Right lobe of liver (tissue), 6 donors: ENCODE measurements around the gene GKN2. TPM values are rescaled to one million over a fixed set of nuclear protein-coding genes. Genes with fewer than 3 reads are reported as not detected.

Experiments
- ATAC-seq, 4 donors: fragments of 200-7000 bp; cut with Tn5 transposase; one replicate each; pipeline ENCODE4 v1.9.1; 2020; ENCODE audit warnings: mild to moderate bottlenecking in 4 of 4, moderate library complexity in 4 of 4
- DNase-seq, 3 donors: peaks; one replicate each; pipeline ENCODE4 v3.0.0-alpha.2; 2020
- H3K27ac ChIP-seq, 3 donors: fragments of 200-600 bp; one replicate each; pipeline ENCODE4 v1.8.0; 2022
- H3K27me3 ChIP-seq, 2 donors: fragments of 200-600 bp; one replicate each; pipeline ENCODE4 v1.8.0; 2022
- H3K36me3 ChIP-seq, 4 donors: fragments of 200-600 bp; sonication (generic) in 1 of 4; one replicate each; pipeline versions ENCODE4 v1.5.1 to v1.8.0; 2017 to 2022; ENCODE audit warnings: control low read depth in 1 of 4
- H3K4me1 ChIP-seq, 4 donors: fragments of 200-600 bp; sonication (generic) in 1 of 4; one replicate each; pipeline versions ENCODE4 v1.5.1 to v1.8.0; 2017 to 2022; ENCODE audit warnings: control low read depth in 1 of 4
- H3K4me3 ChIP-seq, 3 donors: fragments of 200-600 bp; one replicate each; pipeline ENCODE4 v1.8.0; 2022
- H3K9me3 ChIP-seq, 4 donors: fragments of 200-600 bp; sonication (generic) in 1 of 4; one replicate each; pipeline versions ENCODE4 v1.5.1 to v1.8.0; 2017 to 2022; ENCODE audit warnings: control low read depth in 1 of 4
- CTCF ChIP-seq, 4 donors: fragments of 200-600 bp in 3 of 4; fragments of 450-650 bp in 1 of 4; IDR thresholded peaks; one replicate each; pipeline versions ENCODE4 v1.5.1 to v1.8.0; 2016 to 2022; ENCODE audit warnings: antibody characterized with exemption in 4 of 4, mild to moderate bottlenecking in 2 of 4
- POLR2A ChIP-seq: fragments of 450-650 bp; IDR thresholded peaks from one replicate; pipeline ENCODE4 v1.6.1; 2017; ENCODE audit warnings: antibody characterized with exemption, mild to moderate bottlenecking
- WGBS: methylation state at CpG from one replicate; pipeline ENCODE4 v1.1.6; 2018; ENCODE audit warnings: low coverage, low lambda C conversion rate; ENCODE audit not compliant: insufficient coverage; ENCODE audit errors: missing lambda C conversion rate; 5-methylcytosine and 5-hydroxymethylcytosine counted together
- intact Hi-C, 2 donors: fragments of 100-400 bp; cut with DNase I; formaldehyde crosslinking; loops; one replicate each; pipeline versions ENCODE4 v1.11.2 to v1.14.1; 2022
- total RNA-seq, 6 experiments: library from RNA; depleted of rRNA in 2 of 6; stranded (reverse); fragments of >200 nt in 2 of 6; fragmentation: NEBNext Ultra II Directional in 3 of 6; extraction: Animal tissue kit (Norgen Biotek cat#: 25700) in 3 of 6; gene quantifications; one replicate each; pipeline versions ENCODE4 v1.1.0 to v1.2.4, GENCODE V29; 2016 to 2023
- donor health status: DM: no; HTN: yes; CAD: no.
- donor health status: DM: no; HTN: no; CAD: no.
- donor health status: DM: no; HTN: no; CAD: no.
- donor health status: DM: no; HTN: yes; CAD: no.
- donor health status: DM: no; HTN: yes; CAD: no.

GKN2 gene
- total RNA-seq, 6 experiments from 2014 or later, result not detected

GRCh38 chr2:68931149-68931711 is 21.5 kb downstream of the GKN2 start:
- 85% methylated on average over 3 of the region's 3 CpGs for whole genome bisulfite sequencing
- ATAC-seq, result no peak
- intact Hi-C loops, result no loop called here

GRCh38 chr2:68926796-68927195 is 25.9 kb downstream of the GKN2 start:
- ATAC-seq, result no peak
- Histone ChIP-seq H3K4me3 (no peak overlapping the region), H3K27me3 (no peaks in the 10 kb centered on the region), H3K27ac (no peak overlapping the region), H3K4me1 (no peaks in the 10 kb centered on the region), H3K36me3 (no peaks in the 10 kb centered on the region), H3K9me3 (no peaks in the 10 kb centered on the region)
- TF ChIP-seq POLR2A, result no peak
- TF ChIP-seq CTCF (IDR thresholded peaks at IDR 0.05), result no peak
- DNase-seq, result no peak
- intact Hi-C loops, result loop anchor here in 1 of 2 donors (10.0 kb wide), 1 partner anchor 462 kb away; the partner anchor contains the start of genes APLF and FBXO48
- 76% methylated on average over 4 of the region's 4 CpGs for WGBS

More at GRCh38 chr2:68931149-68931711, 21.5 kb downstream of the GKN2 start:
- no peak for DNase-seq
- no peaks in the 10 kb centered on the region for H3K27me3 ChIP-seq
- no peak overlapping the region for H3K27ac ChIP-seq
- no peak overlapping the region for H3K4me3 ChIP-seq
- TF ChIP-seq POLR2A, result no peak
- no peak for TF ChIP-seq CTCF (IDR thresholded peaks at IDR 0.05)
- no peaks in the 10 kb centered on the region for H3K4me1 ChIP-seq
- no peaks in the 10 kb centered on the region for H3K36me3 ChIP-seq
- no peaks in the 10 kb centered on the region for H3K9me3 ChIP-seq

GRCh38 chr2:68925295-68925896 is 27.3 kb downstream of the GKN2 start:
- 30% methylated on average over 8 of the region's 9 CpGs for WGBS
- DNase-seq, result no peak

GRCh38 chr2:68921646-68922045 is 31.0 kb downstream of the GKN2 start:
- WGBS, result 93% methylated on average over 4 of the region's 4 CpGs
- Histone ChIP-seq H3K4me1 (peaks cover 0 to 24% (median 3%) of the 10 kb centered on the region in 4 donors), H3K4me3 (no peak overlapping the region), H3K27ac (no peak overlapping the region), H3K36me3 (no peaks in the 10 kb centered on the region), H3K27me3 (no peaks in the 10 kb centered on the region), H3K9me3 (no peaks in the 10 kb centered on the region)
- ATAC-seq (no peak), DNase-seq (no peak)
- TF ChIP-seq POLR2A, result no peak
- TF ChIP-seq CTCF (IDR thresholded peaks at IDR 0.05), result no peak
- intact Hi-C loops, result loop anchor here (5.0 to 10.0 kb wide), 2 partner anchors 174 to 457 kb away; partner anchors contain the start of genes APLF (in 1 of the 2) and FBXO48 (in 1 of the 2)

More at GRCh38 chr2:68925295-68925896, 27.3 kb downstream of the GKN2 start:
- Histone ChIP-seq H3K36me3 (no peaks in the 10 kb centered on the region), H3K9me3 (no peaks in the 10 kb centered on the region), H3K27me3 (no peaks in the 10 kb centered on the region), H3K27ac (no peak overlapping the region), H3K4me1 (peaks cover 0 to 10% (median 0%) of the 10 kb centered on the region in 4 donors), H3K4me3 (no peak overlapping the region)
- intact Hi-C loops, result loop anchor here in 1 of 2 donors (10.0 kb wide), 1 partner anchor 461 kb away; the partner anchor contains the start of genes APLF and FBXO48
- ATAC-seq, result peak; percentile 79 to 84 (median 83)
- TF ChIP-seq CTCF (IDR thresholded peaks at IDR 0.05) (peak; percentile 85 to 92 (median 90)), POLR2A (no peak)
